ENCODE measurements around the gene RASSF5.

DNA sequence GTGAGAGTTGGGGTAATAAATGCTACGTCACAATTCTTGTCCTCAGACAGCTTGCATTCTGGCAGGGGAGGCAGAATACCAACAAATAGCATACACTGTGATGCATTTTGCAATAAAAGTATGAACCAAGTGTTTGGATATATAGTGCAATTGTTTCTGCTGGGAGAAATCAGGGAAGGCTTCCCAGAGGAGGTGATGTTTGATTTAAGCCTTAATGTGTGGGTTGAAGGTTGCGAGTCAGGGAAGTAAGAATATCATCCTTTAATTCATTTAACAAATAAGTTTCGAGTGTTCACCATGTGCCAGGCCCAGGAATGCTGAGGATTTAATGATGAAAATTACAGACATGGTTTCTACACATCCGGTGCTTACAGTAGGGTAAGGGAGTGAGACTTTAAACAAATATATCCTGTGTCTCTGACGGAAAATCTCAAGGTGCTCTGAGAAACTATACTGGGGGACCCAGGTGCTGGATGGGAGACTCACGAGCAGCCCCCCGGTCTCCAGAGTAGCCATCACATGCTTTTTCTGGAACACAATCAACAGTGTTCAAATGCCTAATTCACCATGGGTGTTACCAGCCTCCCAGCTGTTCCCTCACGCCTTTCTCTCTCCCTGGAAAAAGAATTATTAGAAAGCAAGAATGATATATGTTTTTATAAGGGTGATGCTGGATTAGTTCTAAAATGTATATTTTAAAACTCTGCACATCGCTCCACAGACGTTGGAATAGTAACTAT lies 31.7 kb downstream of the RASSF5 start:
- TF ChIP-seq MAX (IDR thresholded peaks at IDR 0.05) (no peak), CTCF (IDR thresholded peaks at IDR 0.05; ENCODE audit: low read depth, low read length, missing input control) (no peak)
